ENCODE measurements around the gene IARS2.
"Not testable (repeated sequence)": the region's sequence is repeated elsewhere in the genome, so short reads cannot be mapped to it uniquely, and the experiment has no call there.

The IARS2 gene

GRCh38 chr1:220113136-220113695, 19.3 kb downstream of the IARS2 start:
- peak; percentile 48 for DNase-seq

GRCh38 chr1:220119043-220119512, 25.1 kb downstream of the IARS2 start:
- DNase-seq, result no peak

GRCh38 chr1:220121791-220122530, 28.0 kb downstream of the IARS2 start:
- no peak for DNase-seq

- no peak for DNase-seq
Measured at GRCh38 chr1:220123066-220123465, 29.1 kb downstream of the IARS2 start.

- DNase-seq, result peak; percentile 36
Measured at GRCh38 chr1:220123889-220124288, 30.0 kb downstream of the IARS2 start.

- DNase-seq, result no peak
Measured at GRCh38 chr1:220124542-220124941, 30.6 kb downstream of the IARS2 start.

GRCh38 chr1:220127076-220127475, 33.1 kb downstream of the IARS2 start:
- no peak for DNase-seq

- no peak for DNase-seq
Measured at GRCh38 chr1:220129479-220130210, 35.7 kb downstream of the IARS2 start.

GRCh38 chr1:220135755-220136154, 41.8 kb downstream of the IARS2 start:
- no peak for DNase-seq

- no peak for DNase-seq
Measured at GRCh38 chr1:220137019-220137786, 43.3 kb downstream of the IARS2 start.

- DNase-seq, result no peak
Measured at GRCh38 chr1:220139966-220140365, 46.0 kb downstream of the IARS2 start.

GRCh38 chr1:220144051-220144450, 50.1 kb downstream of the IARS2 start:
- DNase-seq, result no peak

GRCh38 chr1:220149742-220150141, 55.8 kb downstream of the IARS2 start:
- DNase-seq, result no peak

GRCh38 chr1:220151454-220151853, 57.5 kb downstream of the IARS2 start:
- no peak for DNase-seq

GRCh38 chr1:220153147-220153546, 59.2 kb downstream of the IARS2 start:
- DNase-seq, result no peak

- no peak for DNase-seq
Measured at GRCh38 chr1:220156620-220157146, 62.8 kb downstream of the IARS2 start.

GRCh38 chr1:220157738-220158137, 63.8 kb downstream of the IARS2 start:
- DNase-seq, result no peak

- DNase-seq, result not testable (repeated sequence)
Measured at GRCh38 chr1:220158530-220158929, 64.6 kb downstream of the IARS2 start.

- no peak for DNase-seq
Measured at GRCh38 chr1:220159041-220159440, 65.1 kb downstream of the IARS2 start.

- DNase-seq, result no peak
Measured at GRCh38 chr1:220160027-220160426, 66.1 kb downstream of the IARS2 start.

- DNase-seq, result no peak
Measured at GRCh38 chr1:220164116-220164515, 70.2 kb downstream of the IARS2 start.

- no peak for DNase-seq
Measured at GRCh38 chr1:220164517-220164916, 70.6 kb downstream of the IARS2 start.

GRCh38 chr1:220166853-220167252, 72.9 kb downstream of the IARS2 start:
- DNase-seq, result no peak
